ENCODE data around the gene PRXL2A.

Gene PRXL2A

DNA sequence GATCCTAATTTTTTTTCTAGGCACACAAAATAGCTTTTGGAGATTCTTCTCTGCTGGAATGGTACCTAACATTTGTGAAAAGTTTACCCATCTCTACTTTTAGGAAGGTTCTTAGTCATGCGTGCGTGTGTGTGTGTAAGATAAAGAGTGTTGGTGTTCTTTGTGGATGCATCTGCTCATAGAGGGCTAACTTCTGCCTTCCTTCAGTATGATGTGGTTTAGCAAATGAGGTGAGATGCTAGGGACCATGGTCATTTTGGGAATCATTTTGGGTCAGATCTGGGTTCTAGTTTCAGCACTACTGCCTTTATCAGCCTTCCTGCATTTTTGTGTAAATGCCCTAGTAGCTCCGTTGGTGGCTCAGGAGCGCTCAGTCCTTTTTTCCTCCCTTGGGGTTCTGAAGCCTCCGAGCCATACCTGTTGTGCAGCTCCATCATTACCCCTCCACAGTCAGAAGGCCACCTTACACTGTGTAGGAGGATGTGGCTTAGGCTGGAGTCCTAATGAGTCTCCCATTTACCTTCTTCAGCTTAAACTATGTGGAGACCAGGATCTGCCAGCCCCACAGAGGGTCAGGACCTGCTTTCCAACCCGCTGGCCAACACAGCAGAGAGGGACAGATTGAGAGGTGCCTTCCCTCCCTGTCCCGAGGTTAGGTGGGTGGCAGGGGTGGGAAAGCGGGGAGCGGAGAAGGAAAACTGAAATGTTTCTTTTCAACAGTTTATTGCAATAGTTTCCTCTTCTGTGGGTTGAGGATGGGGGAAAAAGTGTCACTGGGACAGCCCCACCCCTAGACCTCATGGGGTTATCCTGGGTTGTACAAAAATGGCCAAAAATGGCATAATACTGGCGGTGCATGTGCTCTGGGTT, 77.0 kb downstream of the PRXL2A start:
- Histone ChIP-seq H3K4me3 (peak overlapping the region; percentile 14 to 62 (median 38); a peak in 14 of 20 replicates), H3K9me3 (replicated peaks in 1 of 11) (no peaks in the 10 kb centered on the region)
- no peak for TF ChIP-seq Cebpa-rat (IDR thresholded peaks at IDR 0.05)

DNA sequence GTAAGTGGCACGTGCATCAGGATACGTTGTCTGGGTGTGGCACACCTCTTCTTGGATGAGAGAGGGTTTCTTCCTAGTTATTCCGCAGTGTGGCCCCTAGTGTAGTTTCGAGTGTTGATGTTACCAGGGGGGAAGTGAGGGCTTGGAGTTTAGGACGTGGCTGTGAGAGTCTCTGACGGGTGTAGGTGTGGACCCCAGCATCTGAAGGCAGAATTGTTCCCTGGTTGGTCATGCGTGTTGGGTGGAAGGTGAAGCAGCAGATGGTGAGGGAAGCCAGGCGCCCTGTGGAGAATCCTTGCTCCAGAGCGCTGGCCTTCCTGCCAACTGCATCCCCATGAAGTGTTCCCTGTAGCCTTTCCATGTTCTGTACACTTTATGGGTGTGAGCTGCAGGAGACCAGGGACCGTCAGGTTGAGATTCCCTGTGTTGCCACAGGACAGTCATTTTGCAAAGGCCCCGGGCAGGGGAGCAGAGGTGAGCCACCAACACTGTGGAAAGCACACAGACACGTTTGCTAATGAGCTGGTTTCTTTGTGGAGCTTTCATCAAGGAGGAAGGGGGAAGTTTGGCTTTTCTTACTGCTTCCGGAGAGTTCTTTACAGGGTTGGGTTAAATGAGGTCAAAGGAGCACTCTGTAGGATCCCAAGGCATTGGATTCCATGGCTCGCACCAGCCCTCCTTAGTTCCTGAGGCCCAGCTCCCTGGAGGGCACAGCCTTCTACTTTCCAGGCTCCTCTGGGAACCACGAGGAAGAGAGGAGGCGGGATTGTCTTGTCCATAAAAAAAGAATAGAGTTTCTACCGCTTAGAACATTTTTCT, 77.8 kb downstream of the PRXL2A start:
- TF ChIP-seq Cebpa-rat (IDR thresholded peaks at IDR 0.05) = no peak
- Histone ChIP-seq H3K9ac (peak overlapping the region; percentile 62 to 79 (median 73)), H3K4me2 (peak overlapping the region; percentile 90 to 99 (median 94))

More for the DNA sequence above, 77.0 kb downstream of the PRXL2A start:
- Histone ChIP-seq H3K4me1 (peaks cover 93 to 97% (median 95%) of the 10 kb centered on the region in 10 experiments), H3K9ac (peak overlapping the region; percentile 62 to 79 (median 73)), H3K4me2 (peak overlapping the region; percentile 90 to 99 (median 94)), H3K36me3 (peaks cover 45 to 78% (median 53%) of the 10 kb centered on the region in 11 experiments), H3K27ac (peak overlapping the region; percentile 81 to 97 (median 92)), H3K27me3 (no peaks in the 10 kb centered on the region), H4K20me1 (peaks cover 22 to 65% (median 33%) of the 10 kb centered on the region in 11 experiments; a peak in 17 of 22 replicates)

More for the DNA sequence above, 77.8 kb downstream of the PRXL2A start:
- Histone ChIP-seq H3K4me1 (peaks cover 100% of the 10 kb centered on the region in 10 experiments), H3K4me3 (peak overlapping the region; percentile 14 to 62 (median 38); a peak in 16 of 20 replicates), H3K36me3 (peaks cover 50 to 78% (median 56%) of the 10 kb centered on the region in 11 experiments), H3K27me3 (no peaks in the 10 kb centered on the region), H3K9me3 (replicated peaks in 1 of 11) (no peaks in the 10 kb centered on the region), H3K27ac (peak overlapping the region; percentile 81 to 97 (median 92)), H4K20me1 (peaks cover 18 to 57% (median 28%) of the 10 kb centered on the region in 11 experiments; a peak in 17 of 22 replicates)
